MCF 10A (cell line): ENCODE measurements around the gene FAT1. TPM values are rescaled to one million over a fixed set of nuclear protein-coding genes. Genes with fewer than 3 reads are reported as not detected.

Source experiments
- BruUV-seq: library from RNA; stranded (reverse); fragments of 400-500 nt; replicated peaks from 2 replicates; lab custom pipeline; 2021; lab: Mats Ljungman, UMichigan
- CTCF ChIA-PET: fragments of 300-600 bp; sonication (Branson Sonifier 250); formaldehyde crosslinking; extraction: SDS; loops from one replicate; lab custom pipeline; 2021; ENCODE audit warnings: antibody characterized with exemption, inconsistent platforms; lab: Yijun Ruan, JAX
- POLR2A ChIA-PET: fragments of 300-600, 350-650 bp; sonication (Branson Sonifier 250); formaldehyde crosslinking; extraction: SDS; loops from one replicate; lab custom pipeline; 2020; ENCODE audit warnings: antibody characterized with exemption, inconsistent platforms; lab: Yijun Ruan, JAX
- DNase-seq: peaks from one replicate; pipeline ENCODE4 v3.0.0-alpha.2; 2018; ENCODE audit not compliant: unreplicated experiment
- H3K27ac Mint-ChIP-seq: one replicate; pipeline ENCODE4 v1.8.0; 2022; ENCODE audit warnings: mild to moderate bottlenecking, low read depth, mixed read lengths; ENCODE audit not compliant: unreplicated experiment
- H3K27me3 Mint-ChIP-seq: one replicate; pipeline ENCODE4 v1.8.0; 2022; ENCODE audit warnings: mixed read lengths; ENCODE audit not compliant: insufficient read depth, unreplicated experiment
- H3K36me3 Mint-ChIP-seq: one replicate; pipeline ENCODE4 v1.8.0; 2022; ENCODE audit warnings: mild to moderate bottlenecking, moderate library complexity, mixed read lengths; ENCODE audit not compliant: insufficient read depth, unreplicated experiment
- H3K4me1 Mint-ChIP-seq: one replicate; pipeline ENCODE4 v1.8.0; 2022; ENCODE audit warnings: mixed read lengths; ENCODE audit not compliant: insufficient read depth, unreplicated experiment
- H3K4me3 Mint-ChIP-seq: one replicate; pipeline ENCODE4 v1.8.0; 2022; ENCODE audit warnings: mild to moderate bottlenecking, moderate library complexity, mixed read lengths; ENCODE audit not compliant: unreplicated experiment
- H3K9me3 Mint-ChIP-seq: one replicate; pipeline ENCODE4 v1.8.0; 2022; ENCODE audit warnings: mixed read lengths; ENCODE audit not compliant: unreplicated experiment
- CTCF ChIP-seq: fragments of 200-600 bp; IDR thresholded peaks from one replicate; pipeline ENCODE4 v1.8.0; 2022; ENCODE audit warnings: antibody characterized with exemption, mild to moderate bottlenecking; ENCODE audit not compliant: unreplicated experiment
- intact Hi-C: fragments of 100-400 bp; cut with micrococcal nuclease; formaldehyde crosslinking; loops from 2 replicates; pipeline ENCODE4 v1.14.1; 2022
- total RNA-seq: library from RNA; stranded (reverse); gene quantifications from 2 replicates; pipeline ENCODE4 v1.2.3, GENCODE V29; 2022

Gene FAT1
- total RNA-seq, 1 experiment from 2014 or later, result 165 TPM

GRCh38 chr4:186724864-186725468 lies 1.3 kb upstream of the FAT1 start:
- Mint-ChIP-seq H3K4me1 (peaks cover 26% of the 10 kb centered on the region), H3K27me3 (no peaks in the 10 kb centered on the region), H3K27ac (peak overlapping the region; percentile 93), H3K9me3 (no peaks in the 10 kb centered on the region), H3K36me3 (no peaks in the 10 kb centered on the region), H3K4me3 (peak overlapping the region; percentile 93)
- DNase-seq, result peak; percentile 57
- intact Hi-C loops, result loop anchor here (1.0 to 10.0 kb wide), 16 partner anchors 56 to 1902 kb away; no protein-coding TSS in a partner anchor
- TF ChIP-seq CTCF, result no peak
- BruUV-seq, result no TSS peak
- CTCF ChIA-PET, result interaction anchor here (0.6 to 3.5 kb wide), 14 partner anchors 9 to 1275 kb away, joined by 3 to 16 read pairs (median 3); no protein-coding TSS in a partner anchor
- POLR2A ChIA-PET, result interaction anchor here (1.1 to 4.0 kb wide), 10 partner anchors 24 to 755 kb away, joined by 3 to 21 read pairs (median 4); partner anchors contain the start of gene TLR3

- ChIA-PET CTCF (interaction anchor here (0.6 to 3.5 kb wide), 9 partner anchors 10 to 859 kb away, joined by 3 to 16 read pairs (median 4); no protein-coding TSS in a partner anchor), POLR2A (interaction anchor here (0.6 to 4.0 kb wide), 21 partner anchors 10 to 473 kb away, joined by 3 to 40 read pairs (median 4); no protein-coding TSS in a partner anchor)
- DNase-seq, result peak; percentile 55
- no TSS peak for BruUV-seq
- intact Hi-C loops, result loop anchor here (2.0 to 10.0 kb wide), 5 partner anchors 252 to 945 kb away; no protein-coding TSS in a partner anchor
- Mint-ChIP-seq H3K4me1 (peaks cover 24% of the 10 kb centered on the region), H3K27ac (peak overlapping the region; percentile 93), H3K27me3 (no peaks in the 10 kb centered on the region), H3K36me3 (no peaks in the 10 kb centered on the region), H3K4me3 (peak overlapping the region; percentile 93), H3K9me3 (no peaks in the 10 kb centered on the region)
- TF ChIP-seq CTCF, result no peak
Observed at GRCh38 chr4:186724058-186724863, 605 bp upstream of the FAT1 start.

- no peaks in the 10 kb centered on the region for H3K36me3 Mint-ChIP-seq
Observed at GRCh38 chr4:186722796-186723291, 812 bp downstream of the FAT1 start.

More at GRCh38 chr4:186722796-186723291, 812 bp downstream of the FAT1 start:
- CTCF ChIA-PET, result interaction anchor here (0.6 to 1.6 kb wide), 4 partner anchors 11 to 137 kb away, joined by 3 to 7 read pairs (median 3); no protein-coding TSS in a partner anchor
- H3K4me1 Mint-ChIP-seq, result peaks cover 17% of the 10 kb centered on the region
- intact Hi-C loops, result loop anchor here (5.0 to 10.0 kb wide), 4 partner anchors 251 to 762 kb away; no protein-coding TSS in a partner anchor
- no TSS peak for BruUV-seq
- H3K27ac Mint-ChIP-seq, result peak overlapping the region; percentile 80
- H3K4me3 Mint-ChIP-seq, result peak overlapping the region; percentile 93
- no peaks in the 10 kb centered on the region for H3K9me3 Mint-ChIP-seq
- TF ChIP-seq CTCF, result no peak
- no peak for DNase-seq
- POLR2A ChIA-PET, result interaction anchor here (0.6 to 3.9 kb wide), 16 partner anchors 30 to 1808 kb away, joined by 3 to 40 read pairs (median 4); no protein-coding TSS in a partner anchor
- no peaks in the 10 kb centered on the region for H3K27me3 Mint-ChIP-seq
